HG03442 (cell line): ENCODE measurements around the gene CCNL1.

ENCODE experiments used
- ATAC-seq: cut with Tn5 transposase; IDR thresholded peaks from one replicate; pipeline ENCODE4 v1.9.1; 2021; ENCODE audit warnings: mild to moderate bottlenecking, moderate library complexity; ENCODE audit not compliant: unreplicated experiment

The CCNL1 gene

DNA sequence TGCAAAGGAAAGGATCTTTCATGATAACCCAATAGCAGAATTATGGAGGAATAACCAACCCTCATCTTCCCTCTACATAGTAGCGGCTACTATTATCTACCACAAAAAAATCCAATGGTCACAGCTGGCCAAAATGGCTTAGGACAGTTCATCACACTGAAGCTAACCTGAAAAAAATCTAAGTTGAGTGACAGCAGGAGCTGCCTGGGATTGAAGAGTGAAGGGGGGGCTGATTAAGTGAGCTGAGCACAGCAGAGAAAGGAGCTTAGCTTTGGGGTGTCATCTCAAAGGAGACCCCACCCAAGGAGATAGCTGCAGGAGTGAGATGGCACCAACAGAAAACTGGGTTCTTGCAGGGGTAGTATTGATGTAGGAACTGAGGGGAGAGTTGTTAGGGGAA, 33.6 kb downstream of the CCNL1 start:
- ATAC-seq: no peak

- ATAC-seq: no peak
Observed at GRCh38 chr3:157125101-157125500, 34.8 kb downstream of the CCNL1 start.

DNA sequence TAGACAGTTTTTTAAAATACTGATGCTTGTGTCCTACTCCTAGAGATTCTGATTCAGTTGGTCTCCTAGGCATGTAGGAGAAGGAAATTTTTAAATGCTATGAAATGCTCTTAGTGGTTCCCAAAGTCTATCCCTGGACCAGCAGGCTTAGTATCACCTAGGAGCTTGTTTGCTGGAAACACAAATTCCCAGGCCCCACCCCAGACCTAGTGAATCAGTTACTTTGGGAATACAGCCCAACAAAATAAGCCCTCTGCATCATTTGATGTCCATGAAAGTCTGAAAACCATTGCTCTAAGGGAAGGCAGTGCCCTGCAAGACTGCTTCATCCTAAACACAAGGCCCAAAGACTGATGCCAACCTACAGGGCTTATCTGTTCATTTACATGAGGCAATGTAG, 36.3 kb downstream of the CCNL1 start:
- no peak for ATAC-seq

GRCh38 chr3:157122832-157123427, 37.0 kb downstream of the CCNL1 start:
- no peak for ATAC-seq

- no peak for ATAC-seq
Observed at GRCh38 chr3:157122116-157122515, 37.8 kb downstream of the CCNL1 start.

GRCh38 chr3:157121522-157121921, 38.4 kb downstream of the CCNL1 start:
- no peak for ATAC-seq

- ATAC-seq: no peak
Observed at GRCh38 chr3:157120071-157120892, 39.7 kb downstream of the CCNL1 start.

DNA sequence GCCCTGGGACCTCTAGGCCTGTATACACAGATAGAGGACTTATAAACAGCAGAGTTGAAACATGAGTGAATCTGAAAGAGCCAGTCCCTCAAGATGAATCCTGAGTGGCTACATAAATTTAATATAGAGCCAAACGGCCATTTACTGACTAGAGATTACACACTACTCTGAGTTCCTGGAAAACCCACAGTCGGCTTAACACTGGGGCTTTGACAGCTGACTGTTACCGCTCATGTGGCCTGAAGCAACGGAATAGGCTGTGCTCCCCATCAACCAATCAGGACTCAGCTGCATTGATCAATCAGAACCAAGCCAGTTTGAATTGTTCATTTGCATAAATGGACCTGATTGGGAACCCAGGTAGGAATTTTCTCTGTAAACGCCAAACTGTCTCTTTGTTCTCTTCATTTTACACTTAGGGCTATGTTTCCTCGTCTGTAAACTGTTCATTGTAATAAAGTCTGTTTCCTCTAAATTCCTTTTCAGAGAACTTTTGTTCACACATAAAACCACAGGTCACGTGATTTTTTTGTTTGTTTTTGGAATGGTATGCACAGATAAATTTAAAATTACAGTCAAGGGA, 40.5 kb downstream of the CCNL1 start:
- no peak for ATAC-seq

DNA sequence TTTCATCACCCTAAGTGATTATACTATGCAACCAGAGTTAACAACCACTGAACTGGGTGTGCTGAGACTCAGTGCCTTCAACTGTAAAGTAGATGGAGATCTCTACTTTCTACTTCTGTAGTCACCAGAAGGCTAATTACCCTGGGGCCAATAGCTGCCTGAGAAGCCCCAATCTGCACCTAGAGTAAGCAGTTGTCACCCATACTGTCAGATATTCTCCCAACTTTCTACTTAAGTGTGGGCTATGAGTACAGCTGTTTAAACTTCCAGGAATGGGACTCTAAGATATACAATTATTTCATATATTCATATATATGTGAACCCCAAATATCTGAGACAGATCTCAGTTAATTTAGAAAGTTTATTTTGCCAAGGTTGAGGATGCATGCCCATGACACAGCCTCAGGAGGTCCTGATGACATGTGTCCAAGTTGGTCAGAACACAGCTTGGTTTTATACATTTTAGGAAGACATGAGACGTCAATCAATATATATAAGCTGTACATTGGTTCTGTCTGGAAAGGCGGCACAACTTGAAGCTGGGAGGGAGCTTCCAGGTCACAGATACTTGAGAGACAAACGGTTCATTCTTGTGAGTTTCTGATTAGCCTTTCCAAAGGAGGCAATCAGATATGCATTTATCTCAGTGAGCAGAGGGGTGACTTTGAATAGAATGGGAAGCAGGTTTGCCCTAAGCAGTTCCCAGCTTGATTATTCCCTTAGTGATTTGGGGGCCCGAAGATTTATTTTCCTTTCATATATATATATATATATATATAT, 41.9 kb downstream of the CCNL1 start:
- ATAC-seq: no peak

GRCh38 chr3:157117206-157117605, 42.7 kb downstream of the CCNL1 start:
- ATAC-seq: no peak

GRCh38 chr3:157116017-157116416, 43.9 kb downstream of the CCNL1 start:
- no peak for ATAC-seq

GRCh38 chr3:157115069-157116006, 44.6 kb downstream of the CCNL1 start:
- no peak for ATAC-seq

DNA sequence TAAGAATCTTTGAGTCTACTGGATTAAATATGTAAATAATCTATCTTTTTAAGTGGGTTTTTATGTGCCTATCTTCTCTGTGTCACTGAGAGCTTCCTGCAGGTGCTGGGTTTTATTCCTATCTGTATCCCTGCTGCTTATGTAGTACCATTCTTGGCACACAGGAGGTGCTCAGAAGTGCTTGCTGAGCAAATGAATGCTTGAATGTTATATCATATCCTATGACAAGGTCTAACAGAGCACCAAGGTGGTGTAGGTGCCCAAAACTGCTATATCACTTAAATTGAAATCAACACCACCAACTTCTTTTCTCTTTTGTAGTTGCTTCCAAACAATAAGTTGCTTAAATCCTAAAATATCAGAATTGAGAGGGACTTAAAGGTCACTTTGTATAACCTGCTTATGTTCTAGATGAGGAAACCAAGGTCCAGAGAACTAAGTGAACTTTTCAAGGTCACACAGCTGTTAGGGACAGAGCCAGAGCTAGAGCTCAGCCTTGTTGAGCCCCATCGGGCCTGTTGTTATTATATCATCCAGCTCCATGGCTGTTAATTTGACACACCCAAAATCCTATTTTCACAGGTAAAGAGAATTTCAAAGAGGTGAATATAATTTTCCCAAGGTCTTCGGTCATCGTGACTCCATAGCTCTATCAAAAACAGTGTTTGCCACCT, 46.0 kb downstream of the CCNL1 start:
- ATAC-seq: no peak

DNA sequence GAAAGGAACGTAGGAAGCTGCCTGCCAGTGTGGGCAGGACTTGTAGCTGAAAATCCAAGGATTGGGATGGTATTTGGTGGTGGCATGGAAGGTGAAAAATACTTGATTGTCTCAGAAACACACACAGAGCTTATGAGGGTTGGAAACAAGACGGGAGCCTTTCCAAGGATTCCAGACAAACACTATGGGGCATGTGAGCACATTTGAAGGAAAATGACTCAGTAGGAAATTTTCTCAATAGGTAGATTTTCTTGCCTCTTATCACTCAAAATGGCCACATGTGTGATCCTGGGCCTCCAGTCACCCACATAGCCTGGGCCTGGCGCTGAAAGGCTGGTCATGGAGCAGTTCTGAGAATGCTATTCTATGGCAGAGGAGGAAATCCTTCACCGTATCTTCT, 47.4 kb downstream of the CCNL1 start:
- ATAC-seq: no peak

DNA sequence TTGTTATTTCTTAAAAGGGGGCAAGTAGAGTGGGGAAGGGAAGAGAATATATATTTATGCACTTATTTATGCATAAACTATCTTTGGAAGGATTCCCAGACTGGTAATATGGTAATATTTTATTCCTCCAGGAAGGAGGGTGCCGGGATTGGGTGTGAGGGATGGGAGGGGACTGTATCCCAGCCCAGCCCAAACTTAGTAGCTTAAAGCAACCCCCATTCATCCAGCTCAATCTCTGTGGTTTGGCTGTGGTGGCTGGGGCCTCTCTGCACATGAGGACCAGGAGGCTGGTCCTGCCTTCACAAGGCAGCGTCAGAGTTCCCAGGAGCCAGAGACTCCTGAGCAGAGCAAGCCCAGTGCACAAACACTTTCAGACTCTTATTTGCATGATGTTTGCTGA, 48.4 kb downstream of the CCNL1 start:
- ATAC-seq: no peak

GRCh38 chr3:157110761-157111278, 49.1 kb downstream of the CCNL1 start:
- ATAC-seq: no peak

- ATAC-seq: no peak
Observed at GRCh38 chr3:157109267-157110141, 50.4 kb downstream of the CCNL1 start.

DNA sequence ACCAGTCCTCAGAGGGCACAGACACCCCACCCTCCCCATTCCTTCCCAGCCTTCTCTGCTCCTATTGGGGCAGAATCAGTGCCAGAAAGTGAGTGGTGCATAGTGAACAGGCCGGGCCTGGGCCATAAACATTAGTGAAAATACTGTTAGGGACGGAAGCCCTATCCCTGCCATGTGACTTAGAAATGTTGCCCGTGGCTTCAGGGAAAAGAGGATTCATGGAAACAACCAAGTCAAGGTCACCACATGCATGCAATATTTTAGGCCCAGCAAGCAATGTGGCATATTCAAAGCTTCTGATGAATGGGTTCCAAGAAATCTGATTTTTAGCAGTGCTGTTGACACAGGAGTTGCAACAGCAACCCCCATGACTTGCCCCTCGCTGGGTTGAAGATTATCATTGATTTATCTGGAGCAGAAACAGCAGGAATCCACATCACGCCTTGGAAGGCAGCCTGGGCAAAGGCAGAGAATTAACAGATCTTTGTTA, 52.3 kb downstream of the CCNL1 start:
- ATAC-seq: no peak
